GM12874 (cell line): ENCODE results near the gene CPNE4.

ENCODE experiments used
- TF ChIP-seq, protein P1 (sequence below): IDR thresholded peaks from 2 replicates; pipeline ENCODE4 v1.5.1; 2011; ENCODE audit warnings: low read depth, mild to moderate bottlenecking, control low read depth, low read length, moderate library complexity; ENCODE audit not compliant: insufficient read depth

The CPNE4 gene

GRCh38 chr3:131550562-131551465 is 484.0 kb downstream of the CPNE4 start:
- TF ChIP-seq, protein P1, sequence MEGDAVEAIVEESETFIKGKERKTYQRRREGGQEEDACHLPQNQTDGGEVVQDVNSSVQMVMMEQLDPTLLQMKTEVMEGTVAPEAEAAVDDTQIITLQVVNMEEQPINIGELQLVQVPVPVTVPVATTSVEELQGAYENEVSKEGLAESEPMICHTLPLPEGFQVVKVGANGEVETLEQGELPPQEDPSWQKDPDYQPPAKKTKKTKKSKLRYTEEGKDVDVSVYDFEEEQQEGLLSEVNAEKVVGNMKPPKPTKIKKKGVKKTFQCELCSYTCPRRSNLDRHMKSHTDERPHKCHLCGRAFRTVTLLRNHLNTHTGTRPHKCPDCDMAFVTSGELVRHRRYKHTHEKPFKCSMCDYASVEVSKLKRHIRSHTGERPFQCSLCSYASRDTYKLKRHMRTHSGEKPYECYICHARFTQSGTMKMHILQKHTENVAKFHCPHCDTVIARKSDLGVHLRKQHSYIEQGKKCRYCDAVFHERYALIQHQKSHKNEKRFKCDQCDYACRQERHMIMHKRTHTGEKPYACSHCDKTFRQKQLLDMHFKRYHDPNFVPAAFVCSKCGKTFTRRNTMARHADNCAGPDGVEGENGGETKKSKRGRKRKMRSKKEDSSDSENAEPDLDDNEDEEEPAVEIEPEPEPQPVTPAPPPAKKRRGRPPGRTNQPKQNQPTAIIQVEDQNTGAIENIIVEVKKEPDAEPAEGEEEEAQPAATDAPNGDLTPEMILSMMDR, result no peak

DNA sequence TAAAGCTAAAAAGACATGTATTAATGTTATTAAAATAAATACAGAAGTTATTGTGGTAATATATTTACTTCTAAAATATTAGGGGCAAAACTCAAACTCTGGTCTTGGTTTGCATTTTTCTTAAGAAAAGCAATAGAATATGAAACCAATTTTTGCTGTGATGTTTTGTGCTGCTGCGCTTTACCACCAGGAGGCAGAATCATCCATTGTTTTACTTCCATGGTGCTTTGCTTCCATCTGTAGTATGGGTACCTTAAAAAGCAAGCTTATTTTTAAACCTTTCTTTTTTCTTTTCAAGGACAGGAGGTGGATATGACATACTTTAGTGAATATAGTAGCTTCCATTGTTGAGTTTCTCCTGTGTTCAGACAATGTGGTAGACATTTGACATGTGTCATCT is 485.5 kb downstream of the CPNE4 start:
- TF ChIP-seq, protein P1, result peak; percentile 67; the same call in 1 of the 2 replicates

GRCh38 chr3:131547585-131547984 is 487.2 kb downstream of the CPNE4 start:
- TF ChIP-seq, protein P1, result no peak

- TF ChIP-seq, protein P1, result no peak
Measured at GRCh38 chr3:131546441-131546840, 488.4 kb downstream of the CPNE4 start.

GRCh38 chr3:131544557-131544956 is 490.3 kb downstream of the CPNE4 start:
- TF ChIP-seq, protein P1, result no peak

DNA sequence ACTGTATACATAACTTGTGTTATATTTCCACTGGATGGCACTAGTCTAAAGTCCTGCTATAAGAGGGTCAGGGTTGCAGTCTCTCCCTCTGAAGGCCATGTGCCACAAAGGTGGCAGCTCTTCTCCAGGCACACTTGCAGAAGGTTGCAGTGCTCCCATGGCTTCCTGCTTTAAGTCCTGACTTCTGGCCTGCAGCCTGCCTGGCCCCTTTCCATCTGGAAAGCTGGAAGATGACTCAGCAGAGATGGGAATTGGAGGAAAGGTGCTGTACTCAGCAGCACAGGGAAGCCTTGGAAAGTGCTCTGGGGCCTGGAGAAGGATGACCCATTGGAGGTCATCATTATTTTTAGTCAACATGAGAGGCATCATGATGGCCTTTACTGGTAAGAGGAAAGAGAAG is 491.1 kb downstream of the CPNE4 start:
- TF ChIP-seq, protein P1, result no peak

DNA sequence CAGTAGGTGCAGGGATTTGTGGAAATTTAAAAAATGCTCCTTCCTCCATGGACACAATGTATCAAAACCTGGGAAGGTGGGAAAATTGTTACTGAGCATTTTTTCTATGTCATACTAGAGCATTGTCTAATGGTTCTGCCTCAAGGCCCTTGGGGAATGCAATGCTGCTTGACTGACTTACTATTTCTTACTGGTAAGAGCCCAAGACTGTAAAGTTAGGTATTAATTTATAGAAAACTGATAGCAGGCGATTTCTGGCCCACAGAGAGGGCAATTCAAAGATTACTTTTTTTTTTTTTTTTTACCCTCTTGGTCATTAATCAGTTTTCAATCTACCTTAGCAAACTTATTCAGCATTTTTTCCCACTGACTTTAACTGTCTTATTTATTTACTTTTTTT is 493.5 kb downstream of the CPNE4 start:
- TF ChIP-seq, protein P1, result no peak
